GM21723 (cell line): Measurements from ENCODE around the gene RIPOR3.

ENCODE experiments used
- ATAC-seq: cut with Tn5 transposase; IDR thresholded peaks from one replicate; pipeline ENCODE4 v1.9.1; 2021; ENCODE audit warnings: mild to moderate bottlenecking, moderate library complexity; ENCODE audit not compliant: unreplicated experiment

Gene RIPOR3

DNA sequence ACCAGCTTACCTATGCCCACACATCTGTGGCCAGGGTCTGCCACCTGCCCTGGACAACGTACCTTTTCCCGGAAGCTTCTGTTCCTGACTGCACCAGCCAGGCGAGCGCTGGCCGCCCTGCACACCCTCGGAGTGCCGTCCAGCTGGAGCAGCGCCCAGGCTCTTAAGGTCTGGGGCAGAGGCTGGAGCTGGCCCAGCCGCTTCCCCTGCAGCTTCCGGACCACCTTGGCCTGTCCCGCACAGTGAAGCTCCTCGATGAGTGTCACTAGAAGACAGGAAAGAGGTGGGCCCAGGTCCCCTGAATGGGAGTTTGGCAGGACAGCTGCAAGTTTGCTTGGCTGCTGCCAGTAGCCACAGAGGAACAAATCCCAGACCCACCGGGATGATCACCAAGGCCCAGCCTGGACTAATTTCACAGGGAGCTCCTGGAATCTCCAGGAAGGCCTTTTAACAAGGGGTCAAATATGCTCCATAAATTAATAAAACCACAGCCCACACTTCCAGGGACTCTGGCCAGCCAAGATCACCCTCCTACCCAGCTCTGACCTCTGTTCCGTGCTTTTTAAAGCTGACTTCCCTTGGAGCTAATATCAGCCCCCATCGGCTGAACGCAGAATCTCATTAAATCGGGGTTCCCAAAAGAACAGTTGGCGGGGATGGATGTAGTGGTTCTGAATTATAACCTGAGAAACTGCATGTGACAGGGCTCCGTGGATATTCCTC, 98.9 kb downstream of the RIPOR3 start:
- ATAC-seq, result no peak

DNA sequence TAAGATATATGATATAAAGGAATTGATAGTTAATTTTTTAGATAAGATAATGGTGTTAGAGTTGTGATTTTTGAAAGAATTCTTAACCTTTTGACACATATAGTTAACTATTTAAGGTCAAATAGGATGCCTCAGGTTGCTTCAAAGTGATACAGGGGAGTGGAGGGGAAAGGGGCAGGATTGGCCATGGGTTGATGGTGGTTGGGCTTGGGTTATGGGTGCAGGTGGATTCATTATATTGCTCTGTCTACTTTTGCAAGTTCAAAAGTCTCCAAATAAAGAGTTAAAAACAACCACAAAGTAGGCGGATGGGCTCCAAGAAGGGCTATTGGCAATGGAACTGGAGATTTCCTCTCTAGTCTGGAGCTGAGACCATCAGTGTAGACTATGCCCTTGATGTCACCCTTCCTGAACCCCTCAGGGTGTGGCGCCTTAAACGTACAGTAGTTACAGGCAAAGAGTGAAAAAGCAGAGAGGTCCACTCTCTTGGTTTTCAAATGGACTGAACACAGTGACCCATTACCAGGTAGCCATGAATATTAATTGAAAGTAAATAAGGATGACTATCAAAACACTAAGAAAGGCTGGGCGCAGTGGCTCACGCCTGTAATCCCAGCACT, 100.0 kb downstream of the RIPOR3 start:
- ATAC-seq, result no peak

DNA sequence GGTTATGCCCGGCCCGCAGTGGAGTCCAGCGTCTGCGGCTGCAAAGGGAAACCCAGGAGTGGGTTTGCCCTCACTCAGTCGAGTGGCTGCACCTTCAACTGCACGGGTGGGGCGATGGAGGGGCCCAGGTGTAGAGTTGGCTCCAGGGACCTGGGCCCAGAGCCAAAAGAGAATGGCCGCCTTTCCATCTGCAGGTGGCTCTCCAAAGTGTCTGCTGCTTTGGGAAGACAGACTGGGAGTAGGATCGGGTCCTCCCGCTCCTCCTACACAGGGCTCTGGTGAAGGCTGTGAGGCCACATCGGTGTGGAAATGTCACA, 101.0 kb downstream of the RIPOR3 start:
- ATAC-seq, result no peak

DNA sequence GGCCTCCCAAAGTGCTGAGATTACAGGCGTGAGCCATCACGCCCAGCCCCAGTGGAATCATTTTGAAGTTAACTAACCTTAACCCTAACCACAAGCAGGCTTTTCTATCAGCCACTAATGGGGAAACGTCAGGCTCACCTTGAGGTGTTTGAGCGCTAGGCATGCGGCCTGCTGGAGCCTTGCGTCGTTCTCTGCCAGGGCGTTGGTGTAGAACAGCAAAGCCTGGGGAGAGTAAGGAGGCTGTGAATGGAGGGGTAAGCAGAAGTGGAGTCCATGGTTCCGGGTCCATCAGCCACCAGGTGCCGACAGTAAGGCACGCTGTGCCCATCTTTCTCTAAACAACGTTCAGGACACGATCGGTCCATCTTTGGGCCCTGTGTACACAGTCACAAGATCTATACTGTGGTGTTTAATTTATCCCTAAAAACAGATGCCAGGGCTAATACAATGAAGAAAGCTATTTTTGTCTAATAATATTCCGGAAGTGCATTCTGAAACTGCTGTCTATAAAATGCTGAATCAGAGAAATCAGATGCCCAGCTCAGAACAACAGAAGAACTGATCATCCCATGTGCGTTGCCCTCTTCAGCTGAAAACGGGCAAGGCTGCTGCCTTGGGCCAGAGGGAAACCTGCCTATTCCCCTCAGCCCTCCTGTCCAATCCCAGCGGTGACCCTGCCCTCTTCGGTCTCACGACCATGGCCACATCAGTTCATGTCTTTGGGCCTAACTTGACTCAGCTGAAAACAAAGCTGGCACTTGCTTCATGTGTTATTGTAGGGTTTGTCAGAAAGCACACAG, 101.6 kb downstream of the RIPOR3 start:
- ATAC-seq, result no peak

DNA sequence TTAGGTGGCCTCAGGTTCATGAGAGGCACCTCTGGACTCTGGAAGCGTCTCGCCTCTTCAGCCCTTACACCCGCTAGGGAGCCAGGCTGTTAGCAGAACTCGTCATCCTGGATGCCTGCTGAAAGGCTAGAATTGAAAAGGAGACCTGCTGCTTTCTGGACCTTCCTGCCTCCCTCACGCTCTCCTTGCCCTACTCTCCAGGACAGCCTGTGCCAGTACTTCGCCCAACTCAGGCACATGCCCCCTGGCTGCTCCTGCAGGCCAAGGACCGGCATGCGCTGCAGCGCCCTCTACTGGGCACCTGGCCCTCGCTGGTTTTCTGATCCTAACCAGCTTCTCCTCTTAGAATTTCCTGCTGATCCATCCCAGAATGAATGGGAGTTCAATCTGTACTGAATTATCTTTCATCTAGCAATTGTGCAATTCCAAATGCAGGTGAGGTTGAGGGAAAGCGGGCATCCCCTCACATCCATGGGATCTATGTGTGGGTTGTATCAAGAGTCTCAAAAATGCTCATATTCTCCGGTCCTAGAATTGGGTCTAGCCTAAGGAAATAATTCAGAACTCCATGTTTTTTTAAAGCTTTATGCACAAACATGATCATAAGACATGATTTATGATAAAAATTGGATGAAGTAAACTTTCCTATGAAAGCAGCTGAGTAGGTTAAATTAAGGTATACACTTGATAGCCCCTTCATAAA, 103.2 kb downstream of the RIPOR3 start:
- ATAC-seq, result no peak

DNA sequence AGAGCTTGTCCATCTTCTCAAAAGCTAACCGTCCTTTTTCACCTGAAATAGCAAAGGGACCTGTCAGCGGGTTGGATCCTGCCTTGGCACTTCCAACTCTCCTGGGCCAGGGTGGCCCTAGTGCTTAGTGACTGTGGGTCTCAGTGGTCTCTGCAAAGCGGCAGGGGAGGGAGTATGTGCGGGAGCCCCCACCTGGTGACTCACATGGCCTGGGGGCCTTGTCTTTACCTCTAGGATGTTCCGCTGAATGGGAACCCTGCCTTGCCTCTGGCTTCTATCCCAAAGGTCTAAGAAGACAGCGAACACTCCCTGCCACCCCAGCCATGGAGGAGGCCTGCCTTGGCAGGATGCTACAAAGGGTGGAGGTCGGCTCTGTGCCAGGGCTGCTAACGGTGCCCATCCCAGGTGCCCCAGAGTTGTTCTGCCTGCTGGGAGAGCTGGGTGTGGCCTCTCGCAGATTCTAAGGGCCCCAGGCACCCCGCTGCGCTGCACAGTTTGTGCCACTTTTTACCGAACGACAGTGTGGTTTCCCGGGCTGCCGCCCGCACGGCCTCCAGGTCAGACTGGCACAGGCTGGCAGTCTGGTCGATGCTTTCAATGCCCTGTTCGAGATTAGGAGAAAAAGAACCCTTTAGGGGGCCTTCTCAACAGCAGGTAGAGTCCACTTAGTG, 103.9 kb downstream of the RIPOR3 start:
- ATAC-seq, result no peak

DNA sequence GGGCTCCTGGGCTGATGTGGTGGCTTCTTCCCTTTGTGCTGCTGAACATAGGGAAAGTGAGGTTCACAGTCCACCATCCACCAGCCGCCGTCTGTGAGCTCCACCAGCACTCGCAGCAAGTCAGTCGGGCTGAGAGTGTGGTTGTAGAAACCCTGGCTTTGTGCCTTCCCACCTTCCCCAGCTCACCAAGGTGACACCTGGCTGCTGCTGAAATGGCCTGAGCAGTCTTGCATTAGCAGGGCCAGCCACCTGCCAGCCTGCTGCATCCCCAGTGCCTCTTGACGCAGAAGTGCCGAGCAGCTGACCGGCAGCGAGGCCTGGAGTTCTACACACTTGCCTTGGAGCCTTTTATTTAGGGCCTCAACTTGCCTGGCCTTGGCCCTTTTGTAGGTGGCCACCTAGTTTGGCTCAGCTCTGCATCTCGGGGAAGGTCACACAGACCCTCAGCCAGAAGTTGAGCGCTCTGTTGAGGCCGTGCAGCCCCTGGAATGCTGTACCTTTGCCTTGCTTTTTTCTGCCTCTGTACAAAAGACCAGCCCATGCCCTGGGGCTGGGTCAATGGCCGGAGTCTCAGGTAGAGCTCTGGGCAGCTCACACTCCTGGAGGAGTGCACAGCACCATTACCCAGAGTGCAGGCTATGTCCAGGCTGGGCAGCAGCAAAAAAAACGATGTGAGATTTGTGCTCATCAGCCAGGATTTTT, 104.7 kb downstream of the RIPOR3 start:
- no peak for ATAC-seq

DNA sequence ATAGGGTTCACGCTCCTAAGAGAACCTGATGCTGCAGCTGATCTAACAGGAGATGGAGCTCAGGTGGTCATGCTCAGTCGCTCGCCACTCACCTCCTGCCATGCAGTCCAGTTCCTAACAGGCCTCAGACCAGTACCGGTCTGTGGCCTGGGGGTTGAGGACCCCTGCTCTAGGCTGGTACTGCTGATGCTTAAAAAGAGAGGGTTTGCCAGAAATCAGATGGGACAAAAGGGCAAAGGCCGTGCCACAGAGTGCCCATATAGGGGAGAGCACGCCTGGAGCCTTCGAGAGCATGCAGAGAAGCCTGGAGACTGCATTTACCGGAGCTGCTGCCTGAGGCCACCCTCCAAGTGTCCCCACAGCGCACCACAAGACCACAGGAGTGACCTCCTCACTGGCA, 105.7 kb downstream of the RIPOR3 start:
- no peak for ATAC-seq

DNA sequence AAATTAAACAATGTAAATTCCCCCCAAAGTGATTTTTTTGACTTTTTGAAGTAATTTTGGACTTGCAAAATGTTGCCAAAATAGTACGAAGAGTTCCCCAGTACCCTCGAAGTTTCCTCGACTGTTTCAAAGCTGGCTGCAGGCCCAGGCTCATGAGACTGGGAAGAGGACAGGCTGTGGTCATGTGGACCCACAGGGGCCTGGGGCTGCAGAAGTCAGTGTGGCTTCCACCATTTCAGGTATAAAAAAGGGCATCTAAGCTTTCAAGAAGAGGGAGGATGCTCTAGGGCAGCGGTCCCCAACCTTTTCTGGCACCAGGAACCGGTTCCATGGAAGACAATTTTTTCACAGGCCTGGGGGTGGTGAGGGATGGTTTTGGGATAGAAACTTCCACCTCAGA, 106.1 kb downstream of the RIPOR3 start:
- no peak for ATAC-seq

DNA sequence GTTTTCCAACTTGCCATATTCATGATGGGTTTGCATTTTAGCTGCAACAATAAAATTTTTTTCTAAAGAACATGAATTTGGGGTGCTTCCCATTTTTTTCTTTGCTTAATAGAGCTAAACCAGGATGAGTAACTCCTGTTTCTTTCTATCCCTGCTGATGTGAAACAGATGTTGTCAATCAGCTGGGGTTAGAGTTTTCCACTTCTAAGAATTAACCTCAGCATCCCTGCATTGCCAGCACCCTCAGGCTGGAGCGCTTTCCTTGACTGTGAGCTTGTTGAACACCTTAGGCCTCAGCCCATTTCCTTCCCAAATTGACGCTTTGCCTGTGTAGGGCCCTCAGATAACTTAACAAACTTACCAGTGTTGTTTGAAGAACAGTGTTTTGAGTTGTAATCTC, 106.7 kb downstream of the RIPOR3 start:
- ATAC-seq, result no peak

DNA sequence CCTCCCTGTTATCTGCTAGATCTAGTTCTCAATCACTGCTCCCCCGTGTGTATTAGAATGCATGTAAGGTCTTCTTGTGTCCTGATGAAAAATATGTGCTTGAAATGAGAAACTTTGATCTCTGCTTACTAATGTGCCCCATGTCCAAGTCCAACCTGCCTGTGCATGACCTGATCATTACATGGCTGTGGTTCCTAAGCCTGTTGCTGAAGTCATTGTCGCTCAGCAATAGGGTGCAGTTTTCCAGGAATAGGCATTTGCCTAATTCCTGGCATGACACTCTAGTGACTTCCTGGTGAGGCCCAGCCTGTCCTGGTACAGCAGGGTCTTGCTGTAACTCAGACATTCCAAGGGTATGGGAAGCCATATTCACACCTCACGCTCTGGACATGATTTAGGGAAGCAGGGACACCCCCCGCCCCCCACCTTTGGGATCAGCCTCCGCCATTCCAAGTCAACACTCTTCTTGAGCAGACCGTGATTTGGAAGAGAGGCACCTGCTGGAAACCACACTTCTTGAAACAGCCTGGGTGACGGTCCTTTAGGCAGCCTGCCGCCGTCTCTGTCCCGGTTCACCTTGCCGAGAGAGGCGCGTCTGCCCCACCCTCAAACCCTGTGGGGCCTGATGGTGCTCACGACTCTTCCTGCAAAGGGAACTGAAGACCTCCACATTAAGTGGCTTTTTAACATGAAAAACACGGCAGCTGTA, 107.7 kb downstream of the RIPOR3 start:
- ATAC-seq, result no peak

DNA sequence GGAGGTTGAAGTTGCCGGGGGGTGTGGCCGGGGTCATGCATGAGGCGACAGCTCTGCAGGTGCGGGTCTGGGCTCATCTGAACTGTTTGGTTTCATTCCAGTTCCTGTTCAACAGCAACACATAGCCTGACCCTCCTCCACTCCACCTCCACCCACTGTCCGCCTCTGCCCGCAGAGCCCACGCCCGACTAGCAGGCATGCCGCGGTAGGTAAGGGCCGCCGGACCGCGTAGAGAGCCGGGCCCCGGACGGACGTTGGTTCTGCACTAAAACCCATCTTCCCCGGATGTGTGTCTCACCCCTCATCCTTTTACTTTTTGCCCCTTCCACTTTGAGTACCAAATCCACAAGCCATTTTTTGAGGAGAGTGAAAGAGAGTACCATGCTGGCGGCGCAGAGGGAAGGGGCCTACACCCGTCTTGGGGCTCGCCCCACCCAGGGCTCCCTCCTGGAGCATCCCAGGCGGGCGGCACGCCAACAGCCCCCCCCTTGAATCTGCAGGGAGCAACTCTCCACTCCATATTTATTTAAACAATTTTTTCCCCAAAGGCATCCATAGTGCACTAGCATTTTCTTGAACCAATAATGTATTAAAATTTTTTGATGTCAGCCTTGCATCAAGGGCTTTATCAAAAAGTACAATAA, 108.6 kb downstream of the RIPOR3 start:
- ATAC-seq, result no peak

DNA sequence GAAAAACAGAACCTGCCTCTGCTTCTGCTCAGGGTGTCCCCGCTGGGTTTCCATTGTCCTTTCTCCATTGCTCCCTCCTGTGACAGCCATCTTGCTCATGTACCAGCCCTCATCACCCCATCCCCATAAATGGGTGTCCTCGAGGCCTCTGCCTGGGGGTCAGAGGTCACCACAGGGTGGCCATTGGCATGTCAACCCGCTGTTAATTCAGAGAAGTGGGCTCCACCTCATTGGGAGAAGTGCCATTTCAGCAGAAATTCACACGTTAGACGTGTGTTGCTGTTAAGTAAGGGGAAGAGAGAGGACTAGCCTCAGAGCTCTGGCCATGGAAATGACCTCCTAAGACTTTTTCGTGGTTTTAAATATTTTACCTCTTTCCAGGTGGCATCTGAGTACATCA, 109.2 kb downstream of the RIPOR3 start:
- no peak for ATAC-seq

DNA sequence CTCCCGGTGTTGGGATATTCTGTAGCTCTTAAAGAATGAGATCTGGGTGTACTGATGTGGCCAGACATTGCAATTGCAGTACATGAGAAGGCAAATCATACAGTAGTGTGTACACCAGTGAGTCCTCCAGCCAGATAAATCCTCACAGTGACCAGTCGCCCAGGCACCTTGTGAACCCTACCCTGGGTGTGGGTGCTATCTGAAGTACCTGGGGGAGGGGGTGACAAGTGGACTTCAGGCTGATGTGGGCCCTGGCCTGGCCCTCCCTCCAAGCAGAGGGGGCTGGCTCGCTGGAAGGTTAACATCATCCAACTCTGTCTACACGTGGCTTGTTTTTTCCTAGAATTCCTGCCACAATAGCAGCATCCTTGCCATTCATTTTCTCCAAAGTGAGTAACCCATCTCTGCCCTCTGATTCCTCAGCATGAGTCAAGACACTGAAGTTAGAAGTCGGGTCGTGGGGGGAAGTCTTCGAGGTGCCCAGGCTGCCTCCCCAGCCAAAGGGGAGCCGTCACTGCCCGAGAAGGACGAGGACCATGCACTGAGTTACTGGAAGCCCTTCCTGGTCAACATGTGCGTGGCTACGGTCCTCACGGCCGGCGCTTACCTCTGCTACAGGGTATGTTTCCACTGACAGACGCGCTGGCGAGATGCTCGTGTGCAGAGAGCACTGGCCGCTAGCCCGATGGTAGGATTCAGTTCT, 110.3 kb downstream of the RIPOR3 start:
- no peak for ATAC-seq

DNA sequence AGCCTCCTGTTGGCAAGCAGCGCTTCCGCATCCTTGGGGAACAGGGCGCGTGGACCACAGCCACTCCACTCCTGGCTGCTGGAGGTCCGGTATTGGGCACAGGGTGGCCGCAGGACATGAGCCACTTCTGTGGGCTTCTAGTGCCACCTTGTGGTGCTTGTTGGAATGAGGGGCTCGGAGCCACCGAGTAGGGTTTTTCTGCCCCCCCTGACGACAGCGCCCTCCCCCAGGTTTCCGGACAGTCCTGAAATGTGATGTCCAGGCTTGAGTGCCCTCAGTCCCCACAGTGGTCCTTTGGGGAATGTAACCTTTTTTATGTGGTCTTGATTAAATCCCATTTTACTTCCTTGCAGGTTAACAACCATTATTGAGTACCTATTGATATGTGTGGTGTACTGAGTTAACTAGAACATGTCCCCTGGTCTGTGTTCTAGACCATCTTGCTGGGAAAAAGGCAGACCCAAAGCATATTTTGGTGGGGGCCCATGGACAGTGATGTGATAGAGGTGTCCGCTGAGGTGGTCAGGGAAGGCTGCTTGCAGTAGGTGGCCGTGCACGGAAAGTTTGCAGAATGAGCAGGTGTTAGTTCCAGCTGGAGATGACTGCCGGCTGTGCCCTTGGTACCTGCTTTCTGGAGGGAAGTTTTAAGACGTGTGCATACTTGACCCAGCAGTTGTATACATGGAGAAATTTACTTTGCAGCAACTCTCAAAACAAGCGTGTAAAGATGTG, 111.2 kb downstream of the RIPOR3 start:
- no peak for ATAC-seq

DNA sequence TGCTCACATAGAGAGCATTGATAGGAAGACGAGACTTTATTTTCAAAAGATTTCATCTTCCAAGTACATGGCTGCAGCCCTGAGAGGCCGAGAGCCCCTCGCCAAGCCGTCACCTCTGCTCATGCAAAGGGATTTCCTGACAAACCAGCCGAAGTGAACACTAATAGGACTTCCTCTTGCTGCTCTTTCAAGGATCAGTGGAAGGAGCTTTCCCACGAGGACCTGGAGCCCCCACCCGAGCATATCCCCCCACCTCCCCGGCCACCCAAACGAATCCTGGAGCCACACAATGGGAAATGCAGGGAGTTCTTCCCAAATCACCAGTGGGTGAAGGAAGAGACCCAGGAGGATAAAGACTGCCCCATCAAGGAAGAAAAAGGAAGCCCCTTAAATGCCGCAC, 111.8 kb downstream of the RIPOR3 start:
- no peak for ATAC-seq

DNA sequence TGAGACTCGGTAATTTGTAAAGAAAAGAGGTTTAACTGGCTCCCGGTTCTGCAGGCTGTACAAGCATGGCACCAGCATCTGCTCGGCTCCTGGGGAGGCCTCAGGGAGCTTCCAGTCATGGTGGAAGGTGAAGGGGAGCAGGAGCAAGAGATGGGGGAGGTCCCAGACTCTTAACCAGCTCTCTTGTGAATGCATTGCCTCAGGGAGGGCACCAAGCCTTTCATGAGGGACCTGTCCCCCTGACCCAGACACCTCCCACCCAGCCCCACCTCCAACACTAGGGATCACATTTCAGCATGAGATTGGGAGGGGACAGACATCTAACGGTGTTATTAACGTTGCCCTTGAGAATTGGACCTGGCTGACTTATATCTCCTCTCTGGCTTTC, 112.6 kb downstream of the RIPOR3 start:
- ATAC-seq, result no peak
